Spleen (tissue), 11 donors: ENCODE measurements around the gene ELMO2. TPM values are rescaled to one million over a fixed set of nuclear protein-coding genes. Genes with fewer than 3 reads are reported as not detected.

Experiments
- DNase-seq: peaks from one replicate; pipeline ENCODE4 v3.0.0-alpha.2; 2020
- H3K27ac ChIP-seq, 8 donors: fragments of 200-600 bp; sonication (generic) in 7 of 8; 1 replicate in 4 of 8; 2 replicates in 4 of 8; pipeline versions ENCODE4 v1.5.0 to v1.8.0; 2016 to 2021; ENCODE audit warnings: inconsistent platforms in 4 of 8, mild to moderate bottlenecking in 4 of 8, moderate library complexity in 1 of 8
- H3K27me3 ChIP-seq, 7 donors: fragments of 200-600 bp; sonication (generic) in 6 of 7; replicated peaks in 1 of 7; 1 replicate in 4 of 7; 2 replicates in 3 of 7; pipeline versions ENCODE4 v1.5.0 to v1.8.0; 2016 to 2021; ENCODE audit warnings: inconsistent platforms in 3 of 7, mild to moderate bottlenecking in 1 of 7
- H3K36me3 ChIP-seq, 6 donors: fragments of 200-600 bp; sonication (generic) in 5 of 6; 1 replicate in 4 of 6; 2 replicates in 2 of 6; pipeline versions ENCODE4 v1.5.0 to v1.8.0; 2016 to 2021; ENCODE audit warnings: inconsistent platforms in 2 of 6
- H3K4me1 ChIP-seq, 6 donors: fragments of 200-600 bp; sonication (generic) in 5 of 6; 1 replicate in 3 of 6; 2 replicates in 3 of 6; pipeline versions ENCODE4 v1.5.0 to v1.8.0; 2016 to 2021; ENCODE audit warnings: inconsistent platforms in 3 of 6
- H3K4me3 ChIP-seq, 8 donors: fragments of 200-600 bp; sonication (generic) in 7 of 8; 1 replicate in 4 of 8; 2 replicates in 4 of 8; pipeline versions ENCODE4 v1.5.0 to v1.8.0; 2016 to 2021; ENCODE audit warnings: inconsistent platforms in 4 of 8, mild to moderate bottlenecking in 4 of 8, moderate library complexity in 2 of 8
- H3K9me3 ChIP-seq, 8 donors: fragments of 200-600 bp; sonication (generic) in 7 of 8; 1 replicate in 4 of 8; 2 replicates in 4 of 8; pipeline versions ENCODE4 v1.5.0 to v1.8.0; 2016 to 2021; ENCODE audit warnings: inconsistent platforms in 4 of 8
- CTCF ChIP-seq, 11 experiments: fragments of 200-600 bp in 7 of 11; fragments of 450-650 bp in 4 of 11; sonication (generic) in 4 of 11; IDR thresholded peaks in 8 of 11; conservative IDR thresholded peaks in 3 of 11; 1 replicate in 7 of 11; 2 replicates in 4 of 11; pipeline versions ENCODE4 v1.4.0 to v1.8.0; 2016 to 2021; ENCODE audit warnings: antibody characterized with exemption in 11 of 11, inconsistent platforms in 4 of 11, mild to moderate bottlenecking in 1 of 11
- POLR2A ChIP-seq, 3 donors: fragments of 450-650 bp; IDR thresholded peaks; one replicate each; pipeline ENCODE4 v1.5.1; 2017; ENCODE audit warnings: antibody characterized with exemption in 3 of 3, mild to moderate bottlenecking in 1 of 3
- POLR2AphosphoS5 ChIP-seq, 3 donors: sonication (generic); formaldehyde crosslinking; IDR thresholded peaks; one replicate each; pipeline ENCODE4 v1.5.1; 2017; ENCODE audit warnings: antibody characterized with exemption in 3 of 3
- WGBS, 5 donors: extraction: QIAGEN DNeasy Blood & Tissue Kit in 3 of 5; methylation state at CpG; one replicate each; pipeline versions ENCODE4 v1.1.5 to v1.1.7; 2013 to 2018; 5-methylcytosine and 5-hydroxymethylcytosine counted together
- intact Hi-C: fragments of 100-400 bp; cut with DNase I; formaldehyde crosslinking; loops from one replicate; pipeline ENCODE4 v1.15.0; 2023; ENCODE audit warnings: low total_unique reads
- polyA plus RNA-seq, 3 donors: library from polyadenylated mRNA; stranded (reverse); fragments of 200-250 nt; gene quantifications; one replicate each; pipeline ENCODE4 v1.2.1, GENCODE V29; 2013
- total RNA-seq, 7 donors: library from RNA; depleted of rRNA in 3 of 7; stranded (reverse); fragments of >200 nt in 3 of 7; fragmentation: NEBNext Ultra II Directional in 4 of 7; extraction: Animal tissue kit (Norgen Biotek cat#: 25700) in 4 of 7; gene quantifications; one replicate each; pipeline versions ENCODE4 v1.1.0 to v1.2.1, GENCODE V29; 2016 to 2021
- donor health status: healthy with polysubstance abuse.
- donor health status: DM: no; HTN: no; CAD: no; lungs with moderate emphysema.
- donor health status: DM: no; HTN: no; CAD: no.
- donor health status: Bipolar disorder and iron deficiency.
- donor health status: healthy.
- donor health status: DM: no; HTN: no; CAD: no.
- donor health status: DM: yes; HTN: yes; CAD: no.

ELMO2 gene
- total and polyA plus RNA-seq, 10 donors: 17.2 to 80.2 (median 61.0) TPM

DNA sequence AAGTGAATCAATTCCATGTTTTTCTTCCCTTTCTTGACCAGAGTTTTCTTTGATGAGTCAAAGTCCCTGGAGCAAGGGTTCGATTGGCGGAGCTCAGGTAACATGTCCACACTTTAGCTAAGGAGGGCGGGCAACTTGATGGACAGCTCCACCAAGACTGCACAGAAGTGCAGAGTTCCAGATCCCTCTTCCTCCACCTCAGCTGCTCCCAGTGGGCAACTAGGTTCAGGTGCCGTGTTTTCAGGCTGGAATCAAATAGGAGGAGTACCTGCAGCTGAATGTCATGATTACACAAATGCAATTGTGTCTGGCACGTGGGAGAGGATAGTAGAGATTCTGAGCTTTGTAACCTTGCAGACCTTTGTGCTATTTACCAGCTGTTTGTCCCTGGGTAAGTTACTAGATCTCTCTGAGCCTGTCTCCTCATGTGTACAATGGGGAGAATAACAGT lies 1.9 kb upstream of the ELMO2 start:
- TF ChIP-seq POLR2AphosphoS5 (IDR thresholded peaks at IDR 0.05) (no peak), POLR2A (IDR thresholded peaks at IDR 0.05) (no peak), CTCF (IDR thresholded peaks at IDR 0.05 in 8 of 11, conservative IDR thresholded peaks at IDR 0.05 in 3 of 11) (no peak)
- Histone ChIP-seq H3K4me1 (peaks cover 23 to 56% (median 44%) of the 10 kb centered on the region in 6 donors), H3K9me3 (no peaks in the 10 kb centered on the region), H3K27ac (no peak overlapping the region), H3K36me3 (peaks cover 0 to 8% (median 0%) of the 10 kb centered on the region in 6 donors), H3K27me3 (no peaks in the 10 kb centered on the region), H3K4me3 (no peak overlapping the region)
- WGBS, 5 donors: 82 to 94% (median 92%) methylated on average over 5 of the region's 5 CpGs
- intact Hi-C loops: no loop called here
- DNase-seq: no peak

DNA sequence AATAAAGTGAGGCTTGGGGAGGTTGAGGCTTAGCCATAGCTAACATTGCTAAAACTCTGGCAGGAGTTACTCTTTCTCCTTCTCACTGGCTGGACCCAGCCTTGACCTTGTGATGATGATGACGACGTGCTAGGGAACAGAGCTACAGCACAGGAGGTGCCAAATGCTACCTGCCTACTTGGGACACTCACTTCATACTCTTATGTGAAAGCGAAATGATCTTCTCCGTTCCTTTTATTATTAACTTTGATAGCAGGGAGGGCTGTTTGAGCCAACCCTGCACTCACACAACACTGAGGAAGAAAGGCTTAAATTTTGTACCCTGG lies 1.2 kb upstream of the ELMO2 start:
- no peak for DNase-seq
- no peak for TF ChIP-seq POLR2A (IDR thresholded peaks at IDR 0.05)
- TF ChIP-seq POLR2AphosphoS5 (IDR thresholded peaks at IDR 0.05): no peak
- TF ChIP-seq CTCF (IDR thresholded peaks at IDR 0.05 in 8 of 11, conservative IDR thresholded peaks at IDR 0.05 in 3 of 11): no peak
- H3K36me3 ChIP-seq: peaks cover 0 to 12% (median 0%) of the 10 kb centered on the region in 6 donors
- H3K4me1 ChIP-seq: peaks cover 29 to 63% (median 50%) of the 10 kb centered on the region in 6 donors
- no peaks in the 10 kb centered on the region for H3K27me3 ChIP-seq
- peak overlapping the region in 5 of 8 donors; percentile 96 to 99 (median 97) for H3K27ac ChIP-seq
- WGBS, 5 donors: 69 to 85% (median 78%) methylated on average over 4 of the region's 4 CpGs
- intact Hi-C loops: no loop called here
- peak overlapping the region in 1 of 8 donors; percentile 95 for H3K4me3 ChIP-seq
- no peaks in the 10 kb centered on the region for H3K9me3 ChIP-seq

DNA sequence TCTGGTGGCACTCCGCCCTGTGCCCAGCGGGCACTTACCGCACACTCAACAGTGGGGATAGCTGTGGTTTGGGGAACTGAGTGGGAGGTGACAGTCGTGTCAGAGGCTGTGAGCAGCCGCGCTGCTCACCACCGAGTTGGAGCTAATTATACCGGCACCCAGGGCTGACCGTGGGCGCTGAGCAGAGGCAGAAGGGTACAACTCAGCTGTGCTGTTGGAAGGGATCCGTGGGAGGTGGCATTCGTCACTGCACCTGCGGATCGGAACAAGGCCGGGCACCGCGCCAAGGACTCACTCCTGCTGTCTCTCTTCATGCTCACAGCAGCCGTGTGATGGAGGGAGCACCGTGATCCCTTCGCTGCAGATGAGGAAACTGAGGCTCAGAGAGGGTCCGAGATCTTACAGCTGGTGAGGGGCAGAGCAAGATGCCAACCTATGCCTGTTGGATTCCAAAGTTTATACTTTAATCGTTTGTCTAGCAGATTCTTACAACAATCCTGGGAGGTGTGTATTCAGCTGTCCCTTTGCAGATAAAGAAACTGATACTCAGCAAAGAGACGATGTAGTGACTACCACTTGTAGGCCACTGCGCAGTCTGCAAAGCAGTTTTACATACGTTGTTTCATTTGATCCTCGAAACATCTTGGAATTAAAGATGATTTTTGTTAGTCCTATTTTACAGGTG lies 713 bp upstream of the ELMO2 start:
- peak overlapping the region; percentile 73 to 95 (median 84) for H3K4me3 ChIP-seq
- no peaks in the 10 kb centered on the region for H3K27me3 ChIP-seq
- TF ChIP-seq POLR2A (IDR thresholded peaks at IDR 0.05): no peak
- TF ChIP-seq POLR2AphosphoS5 (IDR thresholded peaks at IDR 0.05): peak in 1 of 3 donors; percentile 22
- peak in 1 of 11 experiments; percentile 4 for TF ChIP-seq CTCF (IDR thresholded peaks at IDR 0.05 in 8 of 11, conservative IDR thresholded peaks at IDR 0.05 in 3 of 11)
- intact Hi-C loops: no loop called here
- H3K4me1 ChIP-seq: peaks cover 34 to 68% (median 55%) of the 10 kb centered on the region in 6 donors
- peak; percentile 93 for DNase-seq
- WGBS, 5 donors: 13 to 16% (median 16%) methylated on average over 25 to 26 of the region's 26 CpGs
- H3K27ac ChIP-seq: peak overlapping the region; percentile 85 to 99 (median 96)
- no peaks in the 10 kb centered on the region for H3K9me3 ChIP-seq
- peaks cover 0 to 12% (median 0%) of the 10 kb centered on the region in 6 donors for H3K36me3 ChIP-seq

- peaks cover 68 to 93% (median 87%) of the 10 kb centered on the region in 6 donors for H3K4me1 ChIP-seq
- H3K4me3 ChIP-seq: no peak overlapping the region
- H3K27me3 ChIP-seq: no peaks in the 10 kb centered on the region
- H3K27ac ChIP-seq: peak overlapping the region; percentile 5 to 93 (median 84)
- TF ChIP-seq POLR2A (IDR thresholded peaks at IDR 0.05) (no peak), POLR2AphosphoS5 (IDR thresholded peaks at IDR 0.05) (no peak), CTCF (IDR thresholded peaks at IDR 0.05 in 8 of 11, conservative IDR thresholded peaks at IDR 0.05 in 3 of 11) (no peak)
- intact Hi-C loops: loop anchor here (5.0 kb wide), 1 partner anchor 35 kb away; no protein-coding TSS in a partner anchor
- H3K36me3 ChIP-seq: peaks cover 0 to 30% (median 5%) of the 10 kb centered on the region in 6 donors
- no peak for DNase-seq
- WGBS, 5 donors: 31 to 62% (median 41%) methylated on average over 2 of the region's 2 CpGs
- no peaks in the 10 kb centered on the region for H3K9me3 ChIP-seq
Measured at GRCh38 chr20:46402331-46402811, 4.0 kb downstream of the ELMO2 start.
